GM12864 (cell line): ENCODE measurements around the gene PID1.

Experiments used
- DNase-seq: peaks from one replicate; pipeline ENCODE4 v3.0.0-alpha.2; 2011; ENCODE audit warnings: low read depth
- H3K4me3 ChIP-seq: 2 replicates; pipeline ENCODE4 v1.5.1; 2011; ENCODE audit warnings: mild to moderate bottlenecking, low read depth, low read length, control low read depth
- TF ChIP-seq, protein P1 (sequence below): IDR thresholded peaks from 2 replicates; pipeline ENCODE4 v1.5.1; 2011; ENCODE audit warnings: low read depth, mild to moderate bottlenecking, moderate library complexity, low read length, control low read depth, inconsistent platforms; ENCODE audit errors: missing control alignments

PID1 gene

DNA sequence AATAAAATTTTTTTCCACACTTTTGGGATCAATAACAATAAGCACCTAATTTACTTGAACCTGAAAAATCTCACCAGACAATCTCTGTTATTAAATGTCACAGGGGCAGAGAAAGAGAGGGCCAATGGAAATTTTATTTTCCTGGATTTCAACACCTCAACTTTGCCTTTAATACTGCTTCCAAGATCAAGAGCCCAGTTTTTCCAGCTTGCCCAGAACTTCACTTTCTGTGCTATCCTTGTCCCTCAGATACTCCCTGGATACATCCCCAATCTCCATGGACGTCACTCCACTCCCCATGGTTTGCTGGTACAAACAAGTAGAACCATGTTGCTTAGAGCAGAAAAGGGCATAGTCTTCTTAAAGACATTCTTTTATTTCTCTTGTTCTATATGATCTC, 29.3 kb upstream of the PID1 start:
- TF ChIP-seq, protein P1, sequence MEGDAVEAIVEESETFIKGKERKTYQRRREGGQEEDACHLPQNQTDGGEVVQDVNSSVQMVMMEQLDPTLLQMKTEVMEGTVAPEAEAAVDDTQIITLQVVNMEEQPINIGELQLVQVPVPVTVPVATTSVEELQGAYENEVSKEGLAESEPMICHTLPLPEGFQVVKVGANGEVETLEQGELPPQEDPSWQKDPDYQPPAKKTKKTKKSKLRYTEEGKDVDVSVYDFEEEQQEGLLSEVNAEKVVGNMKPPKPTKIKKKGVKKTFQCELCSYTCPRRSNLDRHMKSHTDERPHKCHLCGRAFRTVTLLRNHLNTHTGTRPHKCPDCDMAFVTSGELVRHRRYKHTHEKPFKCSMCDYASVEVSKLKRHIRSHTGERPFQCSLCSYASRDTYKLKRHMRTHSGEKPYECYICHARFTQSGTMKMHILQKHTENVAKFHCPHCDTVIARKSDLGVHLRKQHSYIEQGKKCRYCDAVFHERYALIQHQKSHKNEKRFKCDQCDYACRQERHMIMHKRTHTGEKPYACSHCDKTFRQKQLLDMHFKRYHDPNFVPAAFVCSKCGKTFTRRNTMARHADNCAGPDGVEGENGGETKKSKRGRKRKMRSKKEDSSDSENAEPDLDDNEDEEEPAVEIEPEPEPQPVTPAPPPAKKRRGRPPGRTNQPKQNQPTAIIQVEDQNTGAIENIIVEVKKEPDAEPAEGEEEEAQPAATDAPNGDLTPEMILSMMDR: no peak
- no peak overlapping the region for H3K4me3 ChIP-seq
- no peak for DNase-seq

- DNase-seq: no peak
- no peak overlapping the region for H3K4me3 ChIP-seq
- TF ChIP-seq, protein P1: no peak
Measured at GRCh38 chr2:229297247-229297646, 26.2 kb upstream of the PID1 start.

DNA sequence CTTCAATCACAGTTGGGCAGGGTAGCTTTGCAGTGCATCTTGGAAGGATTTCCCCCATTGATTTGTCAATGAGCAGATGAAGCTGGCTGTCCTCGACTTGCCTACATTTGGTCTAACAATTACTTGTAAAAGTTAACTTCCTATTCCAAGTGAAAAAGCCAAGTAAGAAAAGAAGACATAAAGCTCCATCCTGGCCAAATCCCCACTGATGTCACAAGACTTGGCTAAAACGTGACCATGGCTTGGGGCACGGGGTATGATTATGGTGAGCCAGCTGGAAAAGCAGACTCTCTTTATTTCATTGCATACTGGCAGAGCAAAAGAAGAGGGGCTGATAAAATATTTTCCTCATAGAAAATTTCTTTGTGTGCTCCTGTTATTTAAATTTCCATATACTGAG, 25.4 kb upstream of the PID1 start:
- DNase-seq: no peak
- TF ChIP-seq, protein P1: no peak
- H3K4me3 ChIP-seq: no peak overlapping the region

DNA sequence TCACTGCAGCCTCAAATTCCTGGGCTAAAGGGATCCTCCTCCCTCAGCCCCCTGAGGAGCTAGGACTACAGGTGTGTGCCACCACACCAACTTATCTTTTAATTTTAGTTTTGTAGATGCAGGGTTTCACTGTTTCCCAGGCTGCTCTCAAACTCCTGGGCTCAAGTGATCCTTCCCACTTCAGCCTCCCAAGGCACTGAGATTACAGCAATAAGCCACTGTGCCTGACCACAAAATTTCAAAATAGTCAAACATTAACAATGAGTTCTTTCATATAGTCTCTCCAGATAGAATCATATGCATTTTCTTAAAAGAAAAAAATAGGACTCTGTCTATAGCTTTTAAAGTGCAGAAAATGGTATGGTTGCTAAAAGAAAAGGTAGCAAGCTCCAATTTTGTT, 24.9 kb upstream of the PID1 start:
- TF ChIP-seq, protein P1: no peak
- H3K4me3 ChIP-seq: no peak overlapping the region
- DNase-seq: no peak

DNA sequence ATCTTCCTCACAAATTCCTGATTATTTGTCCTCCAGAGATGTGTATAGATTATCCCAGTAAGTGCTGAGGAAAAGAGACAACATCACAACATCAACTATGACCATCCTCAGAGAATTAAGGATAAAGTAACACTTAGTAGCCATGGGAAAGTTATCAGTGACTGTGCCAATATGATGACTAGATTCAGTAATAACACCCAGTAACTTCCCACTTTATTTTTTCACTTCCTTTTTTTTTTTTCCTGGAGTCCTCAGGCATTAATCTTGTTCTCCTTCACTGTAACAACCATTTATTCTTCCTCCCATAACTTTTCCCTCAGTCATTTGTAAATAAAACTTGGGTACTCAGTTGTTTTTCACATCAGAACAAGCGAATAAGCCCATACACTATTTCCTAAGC, 16.7 kb upstream of the PID1 start:
- no peak overlapping the region for H3K4me3 ChIP-seq
- TF ChIP-seq, protein P1: no peak
- DNase-seq: no peak

GRCh38 chr2:229282758-229283546, 11.9 kb upstream of the PID1 start:
- H3K4me3 ChIP-seq: no peak overlapping the region
- DNase-seq: no peak
- TF ChIP-seq, protein P1: no peak

DNA sequence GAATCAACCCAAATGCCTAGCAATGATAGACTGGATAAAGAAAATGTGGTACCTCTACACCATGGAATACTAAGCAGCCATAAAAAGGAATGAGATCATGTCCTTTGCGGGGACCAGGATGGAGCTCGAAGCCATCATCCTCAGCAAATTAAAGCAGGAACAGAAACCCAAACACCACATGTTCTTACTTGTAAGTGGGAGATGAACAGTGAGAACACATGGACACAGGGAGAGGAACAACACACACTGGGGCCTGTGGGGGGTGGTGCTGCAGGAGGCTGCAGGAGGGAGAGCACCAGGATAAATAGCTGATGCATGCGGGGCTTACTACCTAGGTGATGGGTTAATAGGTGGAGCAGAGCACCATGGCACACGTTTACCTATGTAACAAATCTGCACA, 8.4 kb upstream of the PID1 start:
- TF ChIP-seq, protein P1: no peak
- DNase-seq: no peak
- no peak overlapping the region for H3K4me3 ChIP-seq
